Epithelial cell of proximal tubule (primary cell): ENCODE data around the gene ZNF346. TPM values are rescaled to one million over a fixed set of nuclear protein-coding genes. Genes with fewer than 3 reads are reported as not detected.

ENCODE experiments used
- DNase-seq: peaks from one replicate; pipeline ENCODE4 v3.0.0-alpha.2; 2011; ENCODE audit warnings: low read depth
- H3K4me3 ChIP-seq: 2 replicates; pipeline ENCODE4 v1.5.1; 2011; ENCODE audit warnings: low read depth, mild to moderate bottlenecking, low read length
- total RNA-seq: library from RNA; depleted of rRNA; stranded (reverse); fragments of >200 nt; gene quantifications from 2 replicates; pipeline ENCODE4 v1.2.3, GENCODE V29; 2015
- TF ChIP-seq, protein P1 (sequence below): conservative IDR thresholded peaks from 2 replicates; pipeline ENCODE4 v1.5.1; 2012; ENCODE audit warnings: low read depth, mild to moderate bottlenecking, low read length

The ZNF346 gene
- total RNA-seq, 1 donor from 2014 or later, result 8.8 TPM

DNA sequence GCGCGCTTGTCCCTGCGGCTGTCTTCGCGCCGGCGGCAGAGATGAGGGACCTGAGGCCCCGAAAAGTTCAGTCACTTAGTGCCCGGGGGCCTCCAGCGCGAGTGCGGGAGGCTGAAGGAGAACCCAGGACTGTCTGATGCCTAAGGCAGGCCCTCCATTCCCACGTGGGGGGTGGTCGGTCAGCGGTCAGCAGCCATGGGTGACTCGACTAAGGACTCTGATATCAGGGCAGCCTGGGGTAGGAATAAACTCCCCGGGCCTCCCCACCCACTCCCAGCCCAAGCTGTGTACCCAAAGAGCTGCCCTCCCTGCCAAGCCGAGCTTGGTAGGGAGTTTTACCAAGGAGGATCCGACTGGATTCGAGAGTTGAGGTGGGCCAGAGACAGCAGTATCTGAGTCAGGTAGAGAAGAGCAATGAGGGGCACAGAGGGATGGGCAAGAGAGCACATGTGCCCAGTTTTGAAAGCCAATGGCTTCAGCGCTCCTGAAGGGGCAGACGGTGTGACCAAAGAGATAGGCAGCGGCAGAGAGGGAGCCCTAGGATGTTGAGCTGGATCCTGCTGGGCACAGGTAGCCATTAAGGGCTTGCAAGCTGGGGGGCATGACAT lies 65.0 kb downstream of the ZNF346 start:
- peak overlapping the region; percentile 61 for H3K4me3 ChIP-seq
- TF ChIP-seq, protein P1, sequence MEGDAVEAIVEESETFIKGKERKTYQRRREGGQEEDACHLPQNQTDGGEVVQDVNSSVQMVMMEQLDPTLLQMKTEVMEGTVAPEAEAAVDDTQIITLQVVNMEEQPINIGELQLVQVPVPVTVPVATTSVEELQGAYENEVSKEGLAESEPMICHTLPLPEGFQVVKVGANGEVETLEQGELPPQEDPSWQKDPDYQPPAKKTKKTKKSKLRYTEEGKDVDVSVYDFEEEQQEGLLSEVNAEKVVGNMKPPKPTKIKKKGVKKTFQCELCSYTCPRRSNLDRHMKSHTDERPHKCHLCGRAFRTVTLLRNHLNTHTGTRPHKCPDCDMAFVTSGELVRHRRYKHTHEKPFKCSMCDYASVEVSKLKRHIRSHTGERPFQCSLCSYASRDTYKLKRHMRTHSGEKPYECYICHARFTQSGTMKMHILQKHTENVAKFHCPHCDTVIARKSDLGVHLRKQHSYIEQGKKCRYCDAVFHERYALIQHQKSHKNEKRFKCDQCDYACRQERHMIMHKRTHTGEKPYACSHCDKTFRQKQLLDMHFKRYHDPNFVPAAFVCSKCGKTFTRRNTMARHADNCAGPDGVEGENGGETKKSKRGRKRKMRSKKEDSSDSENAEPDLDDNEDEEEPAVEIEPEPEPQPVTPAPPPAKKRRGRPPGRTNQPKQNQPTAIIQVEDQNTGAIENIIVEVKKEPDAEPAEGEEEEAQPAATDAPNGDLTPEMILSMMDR, result no peak
- no peak for DNase-seq

DNA sequence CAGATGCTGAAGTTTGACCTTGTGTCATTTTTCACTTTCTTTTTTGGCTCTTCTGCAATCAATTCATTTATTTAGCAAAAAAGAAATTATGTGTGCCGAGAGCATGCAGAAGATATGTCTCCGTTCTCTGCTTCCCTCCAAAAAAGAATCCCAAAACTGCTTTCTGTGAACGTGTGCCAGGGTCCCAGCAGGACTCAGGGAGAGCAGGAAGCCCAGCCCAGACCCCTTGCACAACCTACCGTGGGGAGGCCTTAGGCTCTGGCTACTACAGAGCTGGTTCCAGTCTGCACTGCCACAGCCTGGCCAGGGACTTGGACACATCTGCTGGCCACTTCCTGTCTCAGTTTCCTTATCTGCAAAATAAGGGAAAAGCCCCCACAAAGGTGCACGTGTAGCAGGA lies 66.6 kb downstream of the ZNF346 start:
- TF ChIP-seq, protein P1, result no peak
- no peak for DNase-seq
- no peak overlapping the region for H3K4me3 ChIP-seq

DNA sequence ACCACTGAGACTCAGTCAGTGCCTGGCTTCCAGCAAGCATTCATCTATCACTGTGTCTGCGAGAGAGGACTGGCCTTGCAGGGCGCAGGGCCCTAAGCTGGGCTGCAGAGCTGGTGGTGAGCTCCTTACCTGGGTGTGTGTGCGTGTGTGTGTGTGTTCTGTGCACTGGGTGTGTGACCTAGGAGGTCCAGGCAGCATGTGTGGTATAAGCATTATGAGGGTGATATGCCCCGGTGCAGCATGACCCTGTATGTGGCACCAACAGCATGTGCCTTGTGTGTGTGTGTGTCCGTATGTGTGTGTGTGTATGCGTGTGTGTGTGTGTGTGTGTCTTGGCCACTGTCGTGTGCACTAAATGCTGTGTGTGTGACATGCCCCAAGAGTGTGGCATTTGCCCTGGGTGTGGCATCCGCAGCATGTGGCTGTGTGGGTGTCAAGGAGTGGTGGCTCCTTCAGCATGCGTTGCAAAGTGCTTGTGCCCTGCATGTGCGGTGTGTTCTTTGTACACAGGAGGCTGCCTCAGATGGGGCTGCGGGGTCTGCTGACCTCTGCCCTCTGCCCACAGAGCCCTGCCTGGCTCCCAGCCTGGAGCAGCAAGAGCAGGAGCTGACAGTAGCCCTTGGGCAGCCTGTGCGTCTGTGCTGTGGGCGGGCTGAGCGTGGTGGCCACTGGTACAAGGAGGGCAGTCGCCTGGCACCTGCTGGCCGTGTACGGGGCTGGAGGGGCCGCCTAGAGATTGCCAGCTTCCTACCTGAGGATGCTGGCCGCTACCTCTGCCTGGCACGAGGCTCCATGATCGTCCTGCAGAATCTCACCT lies 67.5 kb downstream of the ZNF346 start:
- H3K4me3 ChIP-seq, result no peak overlapping the region
- no peak for DNase-seq
- TF ChIP-seq, protein P1, result no peak

DNA sequence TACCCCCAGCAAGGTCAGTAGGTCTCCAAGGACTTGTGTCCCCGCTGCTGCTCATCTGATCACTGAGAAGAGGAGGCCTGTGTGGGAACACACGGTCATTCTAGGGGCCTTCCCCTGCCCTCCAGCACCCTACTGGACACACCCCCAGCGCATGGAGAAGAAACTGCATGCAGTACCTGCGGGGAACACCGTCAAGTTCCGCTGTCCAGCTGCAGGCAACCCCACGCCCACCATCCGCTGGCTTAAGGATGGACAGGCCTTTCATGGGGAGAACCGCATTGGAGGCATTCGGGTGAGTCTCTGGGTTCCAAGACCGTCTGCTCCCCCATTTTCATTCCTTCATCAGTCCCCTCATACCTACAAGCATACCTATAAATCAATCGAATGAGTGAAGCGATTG lies 68.3 kb downstream of the ZNF346 start:
- no peak for DNase-seq
- TF ChIP-seq, protein P1, result no peak
- H3K4me3 ChIP-seq, result no peak overlapping the region

DNA sequence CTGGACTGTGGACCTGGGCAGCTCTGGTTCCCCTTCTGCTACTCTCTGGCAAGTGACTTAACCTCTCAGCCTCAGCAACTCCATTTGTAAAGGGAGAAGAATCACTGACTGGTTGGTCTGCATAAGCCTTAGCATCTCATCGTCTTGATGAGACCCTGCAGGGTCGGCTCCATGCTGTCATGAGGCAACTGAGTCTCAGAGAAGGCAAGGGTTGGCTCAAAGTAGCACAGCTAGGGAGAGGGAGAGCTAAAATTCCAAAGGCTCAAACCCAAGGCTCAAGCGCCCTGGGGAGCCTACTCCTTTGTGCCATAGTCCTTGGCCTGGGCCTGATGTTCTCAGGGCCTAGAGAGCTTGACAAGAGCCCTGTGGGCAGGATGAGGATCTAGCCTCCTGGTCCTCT lies 68.7 kb downstream of the ZNF346 start:
- TF ChIP-seq, protein P1, result no peak
- no peak for DNase-seq
- H3K4me3 ChIP-seq, result no peak overlapping the region

DNA sequence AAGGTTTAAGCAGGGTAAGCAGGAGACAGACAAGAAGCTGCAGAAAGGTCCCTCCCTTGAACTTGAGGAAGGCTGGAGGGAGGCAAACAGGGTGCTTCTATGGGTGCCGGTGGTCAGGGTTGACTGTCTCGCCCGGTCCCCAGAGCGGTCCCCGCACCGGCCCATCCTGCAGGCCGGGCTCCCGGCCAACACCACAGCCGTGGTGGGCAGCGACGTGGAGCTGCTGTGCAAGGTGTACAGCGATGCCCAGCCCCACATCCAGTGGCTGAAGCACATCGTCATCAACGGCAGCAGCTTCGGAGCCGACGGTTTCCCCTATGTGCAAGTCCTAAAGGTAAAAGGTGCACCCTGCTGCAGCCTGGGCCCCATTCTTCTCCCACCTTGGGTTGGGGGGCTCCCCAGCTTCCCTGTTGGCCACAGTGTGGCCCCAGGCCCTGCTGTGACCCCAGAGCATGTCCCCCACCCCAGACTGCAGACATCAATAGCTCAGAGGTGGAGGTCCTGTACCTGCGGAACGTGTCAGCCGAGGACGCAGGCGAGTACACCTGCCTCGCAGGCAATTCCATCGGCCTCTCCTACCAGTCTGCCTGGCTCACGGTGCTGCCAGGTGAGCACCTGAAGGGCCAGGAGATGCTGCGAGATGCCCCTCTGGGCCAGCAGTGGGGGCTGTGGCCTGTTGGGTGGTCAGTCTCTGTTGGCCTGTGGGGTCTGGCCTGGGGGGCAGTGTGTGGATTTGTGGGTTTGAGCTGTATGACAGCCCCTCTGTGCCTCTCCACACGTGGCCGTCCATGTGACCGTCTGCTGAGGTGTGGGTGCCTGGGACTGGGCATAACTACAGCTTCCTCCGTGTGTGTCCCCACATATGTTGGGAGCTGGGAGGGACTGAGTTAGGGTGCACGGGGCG lies 69.9 kb downstream of the ZNF346 start:
- TF ChIP-seq, protein P1, result no peak
- DNase-seq, result no peak
- H3K4me3 ChIP-seq, result no peak overlapping the region
